Aorta (tissue), 5 donors: ENCODE measurements around the gene LCN6. TPM values are rescaled to one million over a fixed set of nuclear protein-coding genes. Genes with fewer than 3 reads are reported as not detected.
"Not testable (repeated sequence)": the region's sequence is repeated elsewhere in the genome, so short reads cannot be mapped to it uniquely, and the experiment has no call there.

Experiments
- ATAC-seq: fragments of 200-7000 bp; cut with Tn5 transposase; one replicate; pipeline ENCODE4 v1.9.1; 2022; ENCODE audit warnings: moderate library complexity; ENCODE audit not compliant: low FRiP score
- DNase-seq, 2 donors: peaks; one replicate each; pipeline ENCODE4 v3.0.0-alpha.2; 2020
- H3K27ac ChIP-seq, 2 donors: one replicate each; pipeline ENCODE4 v1.5.1; 2013; ENCODE audit warnings: low read length in 2 of 2, mild to moderate bottlenecking in 2 of 2, moderate library complexity in 2 of 2, control low read depth in 1 of 2, inconsistent platforms in 1 of 2, low read depth in 1 of 2
- H3K27me3 ChIP-seq, 2 donors: one replicate each; pipeline ENCODE4 v1.6.1; 2013; ENCODE audit warnings: control low read depth in 1 of 2, low read length in 1 of 2, mild to moderate bottlenecking in 1 of 2, moderate library complexity in 1 of 2; ENCODE audit not compliant: insufficient read depth in 2 of 2, control insufficient read depth in 1 of 2
- H3K36me3 ChIP-seq, 2 donors: one replicate each; pipeline ENCODE4 v1.6.1; 2013; ENCODE audit warnings: control low read depth in 1 of 2, low read length in 1 of 2, mild to moderate bottlenecking in 1 of 2; ENCODE audit not compliant: insufficient read depth in 2 of 2, control insufficient read depth in 1 of 2
- H3K4me1 ChIP-seq, 2 donors: one replicate each; pipeline ENCODE4 v1.6.1; 2013; ENCODE audit warnings: low read length in 2 of 2, control low read depth in 1 of 2, mild to moderate bottlenecking in 1 of 2, moderate library complexity in 1 of 2; ENCODE audit not compliant: insufficient read depth in 2 of 2, control insufficient read depth in 1 of 2
- H3K4me3 ChIP-seq, 2 donors: one replicate each; pipeline ENCODE4 v1.5.1; 2013; ENCODE audit warnings: low read length in 2 of 2, control low read depth in 1 of 2, mild to moderate bottlenecking in 1 of 2
- H3K9me3 ChIP-seq: one replicate; pipeline ENCODE4 v1.6.1; 2013; ENCODE audit warnings: mild to moderate bottlenecking, low read length; ENCODE audit not compliant: control insufficient read depth
- WGBS, 2 donors: extraction: QIAGEN DNeasy Blood & Tissue Kit; methylation state at CpG; one replicate each; pipeline ENCODE4 v1.1.7; 2013; 5-methylcytosine and 5-hydroxymethylcytosine counted together
- intact Hi-C, 2 donors: fragments of 100-400 bp; cut with DNase I; formaldehyde crosslinking; loops; one replicate each; pipeline versions ENCODE4 v1.14.2 to v1.15.0; 2022
- polyA plus RNA-seq, 2 donors: library from polyadenylated mRNA; stranded (reverse); fragments of 200-250 nt; gene quantifications; one replicate each; pipeline ENCODE4 v1.2.3, GENCODE V29; 2013
- total RNA-seq, 2 donors: library from RNA; stranded (reverse); fragmentation: NEBNext Ultra II Directional; extraction: Animal tissue kit (Norgen Biotek cat#: 25700); gene quantifications; one replicate each; pipeline ENCODE4 v1.2.1, GENCODE V29; 2021
- donor health status: healthy with polysubstance abuse.
- donor health status: Bipolar disorder and iron deficiency.
- donor health status: DM: no; HTN: no; CAD: no.
- donor health status: DM: no; HTN: no; CAD: no.
- donor health status: DM: yes; HTN: yes; CAD: no.

LCN6 gene
- total and polyA plus RNA-seq, 4 donors, result 2.5 to 24.2 (median 17.4) TPM; not detected in 1

- Histone ChIP-seq H3K27ac (no peak overlapping the region), H3K27me3 (no peaks in the 10 kb centered on the region), H3K4me1 (no peaks in the 10 kb centered on the region), H3K36me3 (no peaks in the 10 kb centered on the region), H3K4me3 (no peak overlapping the region), H3K9me3 (peaks cover 3% of the 10 kb centered on the region)
- intact Hi-C loops, result no loop called here
- WGBS, 2 donors, result 89 to 92% methylated on average over 12 of the region's 12 CpGs
- ATAC-seq (no peak), DNase-seq (peak; percentile 26 to 28)
Observed at GRCh38 chr9:136774416-136775045, 26.2 kb upstream of the LCN6 start.

- DNase-seq (peak; percentile 53 to 76), ATAC-seq (no peak)
- Histone ChIP-seq H3K9me3 (peaks cover 3% of the 10 kb centered on the region), H3K4me3 (no peak overlapping the region), H3K27ac (no peak overlapping the region), H3K4me1 (no peaks in the 10 kb centered on the region), H3K27me3 (no peaks in the 10 kb centered on the region), H3K36me3 (no peaks in the 10 kb centered on the region)
- 81 to 87% methylated on average over 7 of the region's 7 CpGs for WGBS, 2 donors
- intact Hi-C loops, result no loop called here
Observed at GRCh38 chr9:136773386-136774044, 25.2 kb upstream of the LCN6 start.

GRCh38 chr9:136771907-136772415, 23.6 kb upstream of the LCN6 start:
- Histone ChIP-seq H3K36me3 (no peaks in the 10 kb centered on the region), H3K27ac (no peak overlapping the region), H3K4me1 (no peaks in the 10 kb centered on the region), H3K4me3 (no peak overlapping the region), H3K27me3 (no peaks in the 10 kb centered on the region), H3K9me3 (peaks cover 3% of the 10 kb centered on the region)
- ATAC-seq, result no peak
- intact Hi-C loops, result no loop called here
- 58 to 72% methylated on average over 3 of the region's 3 CpGs for WGBS, 2 donors
- DNase-seq, result peak in 1 of 2 donors; percentile 5

GRCh38 chr9:136769710-136770191, 21.4 kb upstream of the LCN6 start:
- Histone ChIP-seq H3K27ac (no peak overlapping the region), H3K4me3 (no peak overlapping the region)
- DNase-seq, result peak in 1 of 2 donors; percentile 43

GRCh38 chr9:136766410-136767120, 18.2 kb upstream of the LCN6 start:
- DNase-seq, result peak in 1 of 2 donors; percentile 59
- H3K27me3 ChIP-seq, result not testable (repeated sequence)
- WGBS, 2 donors, result 51 to 69% methylated on average over 11 to 18 of the region's 18 CpGs

More at GRCh38 chr9:136769710-136770191, 21.4 kb upstream of the LCN6 start:
- Histone ChIP-seq H3K27me3 (no peaks in the 10 kb centered on the region), H3K36me3 (no peaks in the 10 kb centered on the region), H3K9me3 (peaks cover 3% of the 10 kb centered on the region), H3K4me1 (no peaks in the 10 kb centered on the region)
- 10 to 19% methylated on average over 12 to 16 of the region's 16 CpGs for WGBS, 2 donors
- no peak for ATAC-seq
- intact Hi-C loops, result no loop called here

GRCh38 chr9:136765745-136766409, 17.6 kb upstream of the LCN6 start:
- ATAC-seq, H3K36me3 ChIP-seq, H3K4me1 ChIP-seq, H3K27ac ChIP-seq, H3K27me3 ChIP-seq, intact Hi-C loops, H3K9me3 ChIP-seq, H3K4me3 ChIP-seq: not testable (repeated sequence)
- 82 to 85% methylated on average over 14 of the region's 14 CpGs for whole genome bisulfite sequencing, 2 donors
- DNase-seq, result peak in 1 of 2 donors; percentile 24

More at GRCh38 chr9:136766410-136767120, 18.2 kb upstream of the LCN6 start:
- H3K4me1 ChIP-seq, H3K27ac ChIP-seq, H3K9me3 ChIP-seq, H3K4me3 ChIP-seq, intact Hi-C loops, ATAC-seq, H3K36me3 ChIP-seq: not testable (repeated sequence)

- 89 to 91% methylated on average over 14 of the region's 14 CpGs for WGBS, 2 donors
- ATAC-seq, result no peak
- intact Hi-C loops, result no loop called here
Observed at GRCh38 chr9:136765041-136765440, 16.7 kb upstream of the LCN6 start.

GRCh38 chr9:136764301-136764891, 16.1 kb upstream of the LCN6 start, which contains the start of gene LCN15:
LCN15 (minus strand) TSS chr9:136764518; CDS start chr9:136764488, 30 bp downstream.
- WGBS, 2 donors, result 78% methylated on average over 14 of the region's 14 CpGs
- no peak within 1 kb of the TSS for H3K27ac ChIP-seq
- H3K27me3 ChIP-seq, result no peaks in the 10 kb centered on the region
- ATAC-seq (no peak), DNase-seq (peak; percentile 44 to 45)
- H3K4me3 ChIP-seq, result no peak within 1 kb of the TSS
- intact Hi-C loops, result no loop called here
- no peaks in the 10 kb centered on the region for H3K36me3 ChIP-seq
- no peaks in the 10 kb centered on the region for H3K9me3 ChIP-seq
- no peaks in the 10 kb centered on the region for H3K4me1 ChIP-seq

More at GRCh38 chr9:136765041-136765440, 16.7 kb upstream of the LCN6 start:
- H3K4me1 ChIP-seq, result no peaks in the 10 kb centered on the region
- no peaks in the 10 kb centered on the region for H3K36me3 ChIP-seq
- H3K9me3 ChIP-seq, result no peaks in the 10 kb centered on the region
- DNase-seq, result peak in 1 of 2 donors; percentile 32
- no peak overlapping the region for H3K27ac ChIP-seq
- H3K4me3 ChIP-seq, result no peak overlapping the region
- no peaks in the 10 kb centered on the region for H3K27me3 ChIP-seq
